HFF-Myc (cell line): ENCODE measurements around the gene ATP11A.

Experiments used
- DNase-seq: peaks from one replicate; pipeline ENCODE4 v3.0.0-alpha.2; 2011; ENCODE audit warnings: low read depth; ENCODE audit errors: extremely low read depth
- H3K4me3 ChIP-seq: replicated peaks from 2 replicates; pipeline ENCODE4 v1.5.1; 2011; ENCODE audit warnings: low read depth, mild to moderate bottlenecking, control low read depth, low read length
- TF ChIP-seq, protein P1 (sequence below): IDR thresholded peaks from 2 replicates; pipeline ENCODE4 v1.5.1; 2012; ENCODE audit warnings: mild to moderate bottlenecking, low read depth, low read length, control low read depth; ENCODE audit errors: missing control alignments

The ATP11A gene

GRCh38 chr13:112876305-112877000 lies 186.6 kb downstream of the ATP11A start:
- no peak for DNase-seq
- TF ChIP-seq, protein P1, sequence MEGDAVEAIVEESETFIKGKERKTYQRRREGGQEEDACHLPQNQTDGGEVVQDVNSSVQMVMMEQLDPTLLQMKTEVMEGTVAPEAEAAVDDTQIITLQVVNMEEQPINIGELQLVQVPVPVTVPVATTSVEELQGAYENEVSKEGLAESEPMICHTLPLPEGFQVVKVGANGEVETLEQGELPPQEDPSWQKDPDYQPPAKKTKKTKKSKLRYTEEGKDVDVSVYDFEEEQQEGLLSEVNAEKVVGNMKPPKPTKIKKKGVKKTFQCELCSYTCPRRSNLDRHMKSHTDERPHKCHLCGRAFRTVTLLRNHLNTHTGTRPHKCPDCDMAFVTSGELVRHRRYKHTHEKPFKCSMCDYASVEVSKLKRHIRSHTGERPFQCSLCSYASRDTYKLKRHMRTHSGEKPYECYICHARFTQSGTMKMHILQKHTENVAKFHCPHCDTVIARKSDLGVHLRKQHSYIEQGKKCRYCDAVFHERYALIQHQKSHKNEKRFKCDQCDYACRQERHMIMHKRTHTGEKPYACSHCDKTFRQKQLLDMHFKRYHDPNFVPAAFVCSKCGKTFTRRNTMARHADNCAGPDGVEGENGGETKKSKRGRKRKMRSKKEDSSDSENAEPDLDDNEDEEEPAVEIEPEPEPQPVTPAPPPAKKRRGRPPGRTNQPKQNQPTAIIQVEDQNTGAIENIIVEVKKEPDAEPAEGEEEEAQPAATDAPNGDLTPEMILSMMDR: no peak
- no peak overlapping the region for H3K4me3 ChIP-seq

- no peak overlapping the region for H3K4me3 ChIP-seq
- no peak for DNase-seq
- TF ChIP-seq, protein P1: no peak
These were observed 187.2 kb downstream of the ATP11A start for GRCh38 chr13:112877066-112877465.

GRCh38 chr13:112877539-112877938 lies 187.7 kb downstream of the ATP11A start:
- TF ChIP-seq, protein P1: no peak
- no peak for DNase-seq
- H3K4me3 ChIP-seq: no peak overlapping the region

- TF ChIP-seq, protein P1: no peak
- DNase-seq: no peak
- no peak overlapping the region for H3K4me3 ChIP-seq
These were observed 188.4 kb downstream of the ATP11A start for GRCh38 chr13:112877976-112878955.

DNA sequence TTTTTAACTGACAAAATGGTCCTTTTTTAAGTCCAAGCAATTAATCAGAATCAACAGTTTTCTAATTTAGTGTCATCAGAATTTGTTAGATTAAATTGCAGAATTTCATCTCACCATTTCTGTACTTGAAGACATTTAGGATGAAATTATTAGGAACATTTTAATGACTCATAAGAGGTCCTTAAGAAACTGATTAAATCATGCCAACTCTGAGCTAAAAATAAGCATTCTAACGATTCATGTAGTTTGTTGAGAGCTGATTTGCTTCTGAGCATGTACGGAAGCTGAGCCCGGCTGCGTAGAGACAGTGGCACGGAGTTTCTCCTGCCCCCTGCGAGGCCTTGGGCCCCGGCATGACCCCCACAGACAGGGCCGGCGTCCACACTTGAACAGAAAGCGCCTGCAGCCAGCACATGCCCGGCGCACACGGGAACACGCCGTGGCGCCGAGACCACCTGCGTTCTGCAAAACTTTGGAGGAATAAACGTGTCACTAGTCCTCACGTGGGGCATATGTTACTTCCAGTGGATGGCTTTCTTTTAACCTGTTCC lies 189.5 kb downstream of the ATP11A start:
- no peak for DNase-seq
- H3K4me3 ChIP-seq: no peak overlapping the region
- TF ChIP-seq, protein P1: no peak

DNA sequence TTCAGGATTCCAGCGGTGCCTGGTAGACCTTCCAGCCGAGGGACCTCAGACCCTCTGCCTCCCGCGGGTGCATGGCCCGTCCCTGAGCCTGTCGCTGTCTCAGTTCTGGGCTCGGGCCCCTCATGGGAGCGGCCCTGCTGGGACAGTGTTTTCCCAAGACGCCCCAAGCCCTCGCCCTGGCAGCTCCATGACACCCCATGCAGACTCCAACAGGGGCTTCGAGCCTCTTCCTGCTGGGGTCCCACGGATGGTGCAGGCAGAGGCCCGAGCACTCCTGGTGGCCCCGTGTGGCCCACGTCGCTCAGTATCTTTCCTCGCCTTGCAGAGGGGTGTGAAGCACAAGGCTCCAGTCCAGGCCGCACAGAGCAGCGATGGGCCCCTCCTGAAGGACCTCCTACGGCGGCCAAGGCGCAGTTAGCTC lies 190.4 kb downstream of the ATP11A start:
- no peak for DNase-seq
- TF ChIP-seq, protein P1: no peak
- no peak overlapping the region for H3K4me3 ChIP-seq
